ENCODE data around the gene HOXC13.

The HOXC13 gene, protein sequence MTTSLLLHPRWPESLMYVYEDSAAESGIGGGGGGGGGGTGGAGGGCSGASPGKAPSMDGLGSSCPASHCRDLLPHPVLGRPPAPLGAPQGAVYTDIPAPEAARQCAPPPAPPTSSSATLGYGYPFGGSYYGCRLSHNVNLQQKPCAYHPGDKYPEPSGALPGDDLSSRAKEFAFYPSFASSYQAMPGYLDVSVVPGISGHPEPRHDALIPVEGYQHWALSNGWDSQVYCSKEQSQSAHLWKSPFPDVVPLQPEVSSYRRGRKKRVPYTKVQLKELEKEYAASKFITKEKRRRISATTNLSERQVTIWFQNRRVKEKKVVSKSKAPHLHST

DNA sequence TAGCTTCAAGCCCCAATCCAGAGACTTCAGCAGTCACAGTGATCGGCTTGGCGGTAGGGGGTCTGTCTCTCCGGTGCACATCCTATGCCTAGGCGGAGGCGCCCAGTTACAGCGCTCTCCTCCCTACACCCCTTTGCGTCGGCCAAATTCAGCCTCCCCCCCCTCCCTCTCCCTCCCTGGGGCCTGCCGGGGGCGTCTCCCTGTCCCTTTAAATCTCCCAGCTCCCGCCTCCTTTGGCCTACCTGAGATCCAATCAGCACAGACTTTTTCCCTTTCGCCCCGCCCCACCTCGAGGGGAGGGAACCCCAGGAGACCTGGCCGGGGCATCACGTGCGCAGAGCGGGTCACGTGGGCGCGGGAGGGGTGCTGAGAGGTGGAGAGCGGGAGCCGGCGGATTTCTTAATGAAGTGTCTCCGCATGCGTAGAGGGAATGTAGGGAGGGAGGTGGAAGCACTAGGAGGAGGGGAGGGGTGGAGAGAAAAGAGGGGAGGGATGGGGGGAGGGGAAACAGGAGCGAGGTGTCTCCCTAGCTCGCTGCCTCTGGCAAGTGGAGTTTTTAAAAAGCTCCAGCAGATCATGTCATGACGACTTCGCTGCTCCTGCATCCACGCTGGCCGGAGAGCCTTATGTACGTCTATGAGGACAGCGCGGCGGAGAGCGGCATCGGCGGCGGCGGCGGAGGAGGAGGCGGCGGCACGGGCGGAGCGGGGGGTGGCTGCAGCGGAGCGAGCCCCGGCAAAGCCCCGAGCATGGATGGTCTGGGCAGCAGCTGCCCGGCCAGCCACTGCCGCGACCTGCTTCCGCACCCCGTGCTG, at the start of gene HOXC13:
Gene HOXC13 (plus strand): TSS at position 506 of the 815 bp plus-strand sequence. CDS start 76 bp downstream, at position 582.
- DNase-seq (ENCODE audit: low read depth in 1 of 2, low spot score in 1 of 2) = peak in 1 of 2 donors; percentile 28

DNA sequence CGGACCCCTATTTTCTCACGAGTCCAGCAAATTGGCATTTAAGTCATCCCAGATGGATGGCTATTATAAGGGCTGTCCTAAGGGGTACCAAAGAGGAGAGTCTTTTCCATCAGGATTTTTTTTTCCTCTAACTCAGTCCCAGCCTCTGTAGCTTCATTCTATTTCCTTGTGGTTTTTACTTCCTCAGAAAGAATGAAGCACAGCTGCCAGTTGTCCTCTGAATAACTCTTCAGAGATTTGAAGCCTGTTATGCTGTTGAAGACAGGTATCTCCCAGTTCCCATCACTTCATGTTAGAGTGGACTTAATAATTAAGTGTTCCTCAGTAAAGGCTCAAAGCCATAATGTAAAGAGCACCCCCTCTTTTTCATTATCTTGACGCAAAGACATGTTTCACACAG, 48.5 kb upstream of the HOXC13 start:
- DNase-seq (ENCODE audit: low read depth in 1 of 2, low spot score in 1 of 2) = no peak

DNA sequence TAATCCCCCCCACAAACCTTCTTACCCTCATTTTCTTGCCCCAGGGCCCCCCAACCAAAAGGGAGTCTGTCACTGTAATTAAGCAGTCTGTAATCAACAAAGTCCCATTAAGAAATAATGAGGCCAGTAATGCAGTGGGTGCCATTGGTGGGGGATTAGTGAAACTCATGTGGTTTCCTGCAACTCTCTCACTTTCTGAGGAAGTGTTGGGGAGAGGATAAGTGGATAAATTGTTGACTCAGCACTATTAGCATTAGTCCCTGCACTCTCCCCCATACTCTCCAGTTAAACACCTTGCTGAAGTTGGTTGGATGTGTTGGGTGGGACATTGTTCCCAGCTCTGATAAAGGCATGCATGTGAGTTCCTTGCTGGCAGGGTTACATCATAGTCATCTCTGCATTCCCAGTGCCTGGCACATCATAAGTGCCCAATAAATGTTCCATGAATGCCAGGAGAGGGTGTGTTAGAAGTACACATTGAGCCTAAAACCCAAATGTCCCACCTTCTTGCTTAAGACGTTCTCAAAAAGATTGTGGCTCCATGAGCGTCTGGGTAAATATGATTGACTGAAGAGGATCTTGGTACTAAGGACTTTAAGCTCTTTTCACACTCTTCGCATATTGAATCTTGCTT, 45.8 kb upstream of the HOXC13 start:
- DNase-seq (ENCODE audit: low read depth in 1 of 2, low spot score in 1 of 2) = no peak

DNA sequence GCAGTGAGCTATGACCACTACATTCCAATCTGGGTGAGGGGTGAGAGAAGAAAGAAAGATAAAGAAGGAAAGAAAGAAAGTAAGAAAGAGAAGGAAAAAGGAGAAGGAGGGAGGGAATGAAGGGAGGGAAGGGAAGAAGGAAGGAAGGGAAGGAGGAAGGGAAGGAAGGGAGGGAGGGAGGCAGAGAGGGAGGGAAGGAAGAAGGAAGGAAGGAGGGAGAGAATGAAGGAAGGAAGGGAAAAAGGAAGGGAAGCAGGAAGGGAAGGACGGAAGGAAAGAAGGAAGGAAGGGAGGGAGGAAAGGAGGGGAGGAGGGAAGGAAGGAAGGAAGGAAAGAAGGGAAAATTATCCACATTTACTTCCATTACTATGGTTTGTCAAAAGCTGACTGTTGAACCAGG, 39.4 kb upstream of the HOXC13 start:
- no peak for DNase-seq (ENCODE audit: low read depth in 1 of 2, low spot score in 1 of 2)

DNA sequence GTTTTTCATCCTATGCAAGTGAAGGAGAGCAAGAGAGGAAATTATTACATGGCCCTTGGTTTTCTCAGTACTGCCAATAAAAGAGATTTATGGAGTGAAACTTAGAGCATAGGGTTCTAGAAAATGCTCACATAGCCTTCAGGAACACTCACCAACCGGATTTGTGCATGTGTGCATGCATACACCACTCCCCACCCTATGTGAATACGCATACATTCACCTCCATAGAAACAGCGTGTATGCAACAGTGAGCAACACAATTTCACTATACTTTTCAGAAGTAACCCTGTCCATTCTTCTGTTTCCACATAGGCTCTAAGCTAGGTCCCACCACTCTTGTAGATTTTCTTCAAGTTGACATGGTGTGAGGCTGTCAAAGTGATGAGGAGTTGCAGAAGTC, 31.5 kb upstream of the HOXC13 start:
- no peak for DNase-seq (ENCODE audit: low read depth in 1 of 2, low spot score in 1 of 2)

DNA sequence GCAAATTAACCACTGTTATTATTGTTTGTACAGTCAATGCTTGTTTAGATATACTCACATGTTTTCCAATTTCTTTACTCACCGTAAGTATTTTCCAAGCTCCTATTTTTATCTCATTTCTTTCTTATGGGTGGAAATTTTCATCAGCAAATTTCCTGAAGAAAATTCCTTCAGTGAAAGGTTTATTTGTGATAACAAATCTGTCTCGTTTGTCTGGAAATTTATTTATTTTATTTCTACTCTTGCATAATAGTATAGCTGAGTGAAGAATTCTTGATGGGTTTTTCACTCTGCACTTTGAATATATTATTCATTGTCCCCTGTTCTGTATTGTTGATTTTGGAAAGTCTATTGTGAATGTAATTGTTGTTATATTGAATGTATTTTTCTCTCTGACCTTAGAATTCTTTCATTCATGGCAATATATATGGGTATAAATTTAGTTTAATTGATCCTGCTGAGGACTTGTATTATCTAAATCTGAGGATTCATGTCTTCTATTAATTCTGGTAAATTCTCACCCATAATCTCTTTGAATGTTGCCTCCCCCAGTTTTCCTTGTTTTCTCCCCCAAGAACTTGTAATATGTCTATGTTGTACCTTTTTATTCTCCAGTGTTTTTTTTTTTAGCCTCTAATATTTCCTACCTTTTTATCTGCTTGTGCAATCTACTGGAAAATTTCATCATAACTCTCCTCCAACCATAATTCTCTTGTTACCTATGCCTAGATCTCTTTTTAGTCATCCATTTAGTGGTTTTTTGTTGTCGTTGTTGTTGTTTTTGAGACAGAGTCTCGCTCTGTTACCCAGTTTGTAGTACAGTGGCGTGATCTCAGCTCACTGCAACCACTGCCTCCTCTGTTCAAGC, 21.6 kb upstream of the HOXC13 start:
- DNase-seq (ENCODE audit: low read depth in 1 of 2, low spot score in 1 of 2) = no peak

DNA sequence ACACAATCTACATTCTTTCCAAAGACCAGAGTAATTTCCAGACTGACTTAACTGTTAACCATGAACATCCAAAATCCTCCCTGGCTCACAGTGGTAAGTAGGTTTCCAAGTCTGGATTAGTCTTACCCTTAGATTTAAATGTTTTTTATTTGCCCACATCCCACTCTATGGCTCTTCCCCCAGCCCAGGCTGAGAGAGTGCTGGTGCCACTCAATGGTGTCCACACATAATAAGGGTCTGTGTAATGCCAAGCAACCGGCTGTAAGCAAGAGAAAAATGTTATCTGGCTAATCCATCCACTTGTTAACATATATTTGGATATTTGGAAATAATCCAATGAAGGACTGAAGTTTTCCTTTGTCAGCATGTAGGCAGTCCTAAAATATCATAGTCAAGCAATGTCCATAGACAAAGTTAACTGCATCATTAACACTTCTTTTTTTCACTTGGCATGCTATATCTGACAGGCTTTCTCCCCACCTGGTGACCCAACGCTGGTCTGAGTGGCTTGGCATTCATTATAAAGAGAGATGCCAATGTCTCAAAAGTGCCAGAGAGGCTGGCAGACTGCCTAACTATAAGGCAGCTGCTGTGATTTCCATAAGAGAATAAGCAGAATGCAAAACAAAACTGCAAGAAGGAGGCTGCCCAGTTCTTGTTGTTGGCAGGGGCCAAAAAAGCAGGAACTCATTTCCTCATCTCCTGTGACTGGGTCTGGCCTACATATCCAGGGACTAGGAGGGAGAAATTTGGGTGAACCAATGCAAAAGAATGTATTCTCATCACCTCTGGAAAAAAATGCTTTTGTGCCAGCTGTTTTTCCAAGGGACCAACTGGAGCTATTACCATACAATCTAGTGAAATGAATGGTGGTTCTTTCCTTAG, 13.9 kb upstream of the HOXC13 start:
- no peak for DNase-seq (ENCODE audit: low read depth in 1 of 2, low spot score in 1 of 2)

DNA sequence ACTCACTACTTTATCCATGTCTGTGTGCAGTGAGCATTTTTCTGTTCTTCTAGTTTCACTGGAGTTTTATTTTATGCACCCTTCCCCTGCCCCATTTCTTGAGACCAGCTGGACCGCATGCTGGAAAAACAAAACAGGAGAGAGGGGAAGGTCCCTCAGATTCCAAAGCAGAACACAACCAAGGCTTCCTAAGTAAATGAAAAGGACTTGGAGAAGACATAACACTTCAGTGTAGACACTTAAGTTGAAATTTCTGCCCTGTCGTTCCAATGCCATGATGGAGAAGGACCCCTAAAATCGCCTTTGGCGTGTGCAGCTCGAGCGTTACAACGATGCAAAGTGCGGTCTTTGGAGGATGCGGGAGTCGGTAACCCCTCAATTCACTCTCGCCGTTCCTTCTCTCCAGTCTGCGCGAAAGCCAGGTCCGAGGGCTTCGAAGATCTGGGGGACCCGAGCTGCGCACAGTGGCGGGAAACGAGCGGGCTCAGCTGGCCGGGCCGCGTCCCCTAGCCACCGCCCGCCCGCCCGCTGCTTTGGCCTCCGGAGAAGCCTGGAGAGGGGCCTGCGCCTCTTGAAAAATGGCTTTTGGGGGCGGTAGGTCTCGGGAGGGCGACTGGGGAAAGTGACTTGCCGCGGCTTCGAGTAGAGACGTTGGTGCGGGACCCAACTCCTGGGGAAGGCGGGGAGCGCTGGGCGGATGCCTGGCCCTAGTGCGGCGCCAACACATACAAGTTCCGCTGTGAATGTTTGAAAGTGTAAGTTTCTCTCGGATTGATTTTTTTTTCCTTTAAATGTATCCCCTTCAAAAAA, 11.2 kb upstream of the HOXC13 start:
- no peak for DNase-seq (ENCODE audit: low read depth in 1 of 2, low spot score in 1 of 2)

DNA sequence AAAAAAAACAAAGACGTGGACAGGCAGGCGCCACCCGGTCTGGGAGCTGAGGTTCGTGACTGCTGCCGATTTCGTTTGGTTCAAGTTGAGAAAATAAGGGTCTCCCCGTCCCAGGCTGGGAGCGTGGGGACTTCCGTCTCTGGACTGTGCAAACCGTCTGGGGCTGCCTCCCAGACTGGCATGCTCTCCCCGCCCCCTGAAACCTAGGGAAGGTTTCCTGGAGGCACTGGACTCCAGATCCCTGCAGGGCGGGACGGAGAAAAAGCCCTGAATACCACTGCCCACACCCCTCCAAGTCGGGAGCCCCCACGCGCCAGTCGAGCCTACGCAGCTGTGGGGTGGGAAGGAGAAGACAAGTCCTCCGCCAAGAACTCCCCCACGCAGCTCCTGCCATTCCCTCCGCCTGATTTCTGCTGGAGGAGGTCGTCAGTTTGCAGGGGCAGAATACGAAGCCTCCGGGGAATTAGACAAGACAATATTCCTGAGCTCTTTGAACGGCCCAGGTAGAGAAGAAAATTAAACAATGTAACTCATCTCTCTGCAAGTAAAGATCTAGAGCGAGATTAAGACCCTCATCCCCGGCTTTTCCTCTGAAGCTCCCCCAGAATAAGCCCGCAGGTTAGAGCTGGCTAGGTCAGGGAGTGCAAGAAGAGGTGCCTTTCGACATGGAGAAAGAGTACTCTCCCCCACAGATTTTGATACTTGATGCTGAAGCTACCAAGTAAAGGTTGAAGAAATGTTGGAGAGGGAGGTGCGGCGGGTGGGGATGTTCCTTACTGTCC, 10.4 kb upstream of the HOXC13 start:
- DNase-seq (ENCODE audit: low read depth in 1 of 2, low spot score in 1 of 2) = no peak

DNA sequence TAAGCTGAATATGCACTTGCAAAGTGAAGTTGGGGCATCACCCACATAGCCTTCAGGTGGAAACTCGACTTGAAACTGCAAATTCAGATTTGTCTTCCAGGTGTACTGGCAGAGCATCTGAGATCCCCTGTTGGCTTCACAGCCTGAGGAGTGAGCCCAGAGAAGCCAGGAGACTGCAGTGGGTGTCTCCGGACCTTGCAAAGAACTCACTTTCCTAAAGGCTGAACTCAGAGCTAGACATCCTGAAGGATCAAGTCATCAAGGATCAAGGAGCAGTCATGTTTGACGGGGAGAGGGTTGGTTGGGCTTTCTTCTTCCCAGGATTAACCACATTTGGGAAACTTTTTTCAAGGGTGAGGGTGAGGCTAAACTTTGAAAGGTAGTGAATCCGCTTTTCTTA, 9.1 kb upstream of the HOXC13 start:
- no peak for DNase-seq (ENCODE audit: low read depth in 1 of 2, low spot score in 1 of 2)

DNA sequence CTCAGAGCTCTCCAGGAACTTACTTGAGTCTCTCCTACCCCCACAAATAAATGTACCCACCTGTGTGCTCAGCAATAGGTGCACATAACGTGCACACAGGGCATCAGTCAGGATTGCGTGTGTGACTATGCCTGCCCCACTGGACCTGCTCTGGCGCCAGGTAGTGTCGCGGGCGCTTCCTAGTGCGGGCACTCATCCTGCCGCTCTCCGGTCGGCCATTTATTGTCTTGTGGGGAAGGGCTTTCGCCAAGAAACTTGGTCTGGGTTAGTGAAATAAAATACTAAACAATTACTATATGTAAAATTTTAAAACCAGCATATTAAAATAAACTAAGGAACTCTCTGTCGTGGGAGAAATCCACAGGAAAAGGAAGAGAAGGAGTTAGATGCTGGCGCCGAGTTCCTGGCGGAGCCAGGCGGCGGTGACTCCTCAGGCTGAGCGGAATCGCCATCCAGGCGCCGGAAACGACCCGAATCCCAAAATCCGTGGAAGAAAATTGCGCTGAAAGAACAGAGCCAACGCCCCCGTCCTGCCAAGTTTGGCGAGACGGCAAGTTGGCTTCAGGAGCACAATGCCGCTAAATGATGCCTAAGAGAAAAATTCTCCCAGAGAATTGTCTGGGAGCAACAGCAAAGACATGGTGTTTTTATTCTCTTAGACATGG, 7.9 kb upstream of the HOXC13 start:
- no peak for DNase-seq (ENCODE audit: low read depth in 1 of 2, low spot score in 1 of 2)

DNA sequence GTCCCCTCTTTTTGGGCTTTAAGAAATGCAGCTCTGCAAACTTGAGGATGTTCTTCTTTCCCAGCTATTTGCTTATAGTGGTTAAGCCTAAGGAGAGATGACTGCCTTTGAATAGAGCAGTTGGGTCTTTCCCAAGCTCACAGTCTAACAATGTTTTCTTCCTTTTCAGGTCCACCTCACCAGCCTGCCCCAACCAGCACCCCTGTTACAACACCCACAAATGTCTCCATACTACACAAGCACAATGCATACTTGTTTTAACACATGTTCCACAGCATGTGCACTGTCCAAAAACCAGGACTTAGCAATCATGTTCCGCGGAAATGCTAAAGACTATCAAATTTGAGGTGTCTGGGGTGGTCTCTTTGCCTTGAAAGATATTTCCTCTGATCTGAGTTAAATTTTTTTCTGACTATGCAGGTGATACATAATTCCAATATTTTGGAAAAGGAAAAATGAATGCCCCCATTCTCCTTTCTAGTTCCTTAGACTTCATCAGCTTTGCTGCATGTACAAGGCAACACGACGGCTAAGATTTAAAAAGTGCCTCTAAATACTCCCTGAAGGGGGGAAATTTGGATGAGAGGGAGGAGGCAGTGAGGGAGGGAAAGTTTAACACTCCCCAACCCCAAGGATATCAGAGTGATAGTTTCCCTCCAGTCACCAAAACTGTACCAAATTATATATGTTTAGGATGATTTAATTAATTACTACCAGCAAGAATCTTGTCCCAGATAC, 6.6 kb upstream of the HOXC13 start:
- DNase-seq (ENCODE audit: low read depth in 1 of 2, low spot score in 1 of 2) = no peak

DNA sequence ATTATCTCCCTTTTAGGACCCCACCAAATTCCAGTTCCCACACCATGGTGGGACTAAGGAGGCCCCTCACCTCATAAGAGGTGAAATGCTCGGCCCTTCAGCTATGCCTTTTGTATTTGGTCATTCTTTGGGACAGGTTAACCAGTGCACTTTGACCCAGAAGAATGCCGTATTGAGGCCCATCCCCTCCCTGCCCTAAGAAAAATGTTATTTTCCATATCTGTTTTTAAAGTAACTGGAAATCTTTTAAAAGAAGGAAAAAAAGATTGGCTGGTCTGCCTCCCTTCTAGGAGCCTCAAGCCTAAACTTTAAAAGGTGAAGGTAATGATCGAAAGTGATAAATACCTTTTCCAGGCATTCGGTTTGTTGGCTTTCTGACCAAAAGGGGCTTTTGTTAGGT, 5.7 kb upstream of the HOXC13 start:
- DNase-seq (ENCODE audit: low read depth in 1 of 2, low spot score in 1 of 2) = no peak

DNA sequence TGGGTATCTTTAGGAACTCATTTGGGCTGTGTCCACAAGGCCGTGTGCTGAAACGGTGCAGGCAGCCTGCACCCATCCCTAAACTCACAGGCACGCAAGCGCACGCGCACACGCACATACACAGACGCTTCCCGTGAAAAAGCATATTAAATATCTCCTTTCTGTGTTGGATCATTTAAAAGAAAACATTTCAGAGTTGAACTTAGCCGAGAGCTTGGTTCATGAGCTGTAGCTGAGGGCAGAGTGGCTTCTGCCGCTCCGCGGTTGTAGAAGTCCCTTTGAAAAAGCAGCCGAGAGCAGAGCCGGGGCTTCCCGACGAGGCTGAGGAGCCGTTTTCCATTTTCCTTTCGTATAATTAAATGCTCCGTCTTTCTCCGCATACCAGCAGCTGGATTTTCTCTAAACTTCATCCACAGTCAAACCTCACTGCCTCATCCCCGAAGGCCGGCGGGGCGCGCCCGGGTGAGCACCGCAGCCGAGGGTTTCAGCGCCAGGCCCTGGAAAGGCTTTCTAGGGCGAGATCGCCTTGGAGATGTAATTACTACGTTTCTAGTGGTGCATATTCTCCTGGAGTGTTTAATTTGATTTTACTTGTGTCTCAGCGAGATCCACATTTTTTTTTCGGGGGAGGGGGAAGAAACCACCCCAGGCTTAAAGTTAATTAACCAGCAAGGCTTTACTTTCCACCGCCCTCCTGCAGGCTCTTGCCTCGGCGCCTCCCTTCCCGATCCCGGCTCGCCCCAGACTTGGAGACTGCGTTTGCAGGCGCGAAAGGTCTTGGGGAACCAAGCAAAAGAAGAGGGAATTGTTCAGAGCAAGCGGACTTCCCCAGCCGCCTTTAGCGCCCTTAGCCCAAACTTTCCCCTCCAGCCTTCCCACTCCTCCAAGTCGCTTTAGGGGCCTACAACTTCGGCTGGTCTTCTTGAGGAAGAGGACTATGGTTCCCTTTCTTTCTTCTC, 3.0 kb upstream of the HOXC13 start:
- DNase-seq (ENCODE audit: low read depth in 1 of 2, low spot score in 1 of 2) = no peak

DNA sequence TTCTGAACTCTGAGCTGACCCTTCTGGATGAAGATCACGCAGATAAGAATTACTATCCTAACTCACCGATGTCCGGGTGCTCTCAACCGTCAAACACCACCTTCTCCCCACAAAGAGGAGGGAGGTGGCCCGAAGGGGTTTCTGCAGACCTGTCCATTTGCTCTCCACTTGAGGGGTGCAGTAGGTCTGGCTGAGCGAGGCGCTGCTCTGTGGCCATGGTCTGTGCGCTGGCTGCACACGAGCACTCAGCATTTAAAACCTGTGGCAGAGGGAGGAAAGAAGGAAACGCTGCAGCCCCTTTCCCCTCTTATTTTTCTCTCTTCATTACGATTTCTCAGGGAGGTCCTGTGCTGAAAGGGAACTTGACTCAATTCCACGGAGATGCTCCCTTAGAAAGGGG, 1.5 kb upstream of the HOXC13 start:
- DNase-seq (ENCODE audit: low read depth in 1 of 2, low spot score in 1 of 2) = no peak
